GM20000 (cell line): Measurements from ENCODE around the gene NRCAM.

Source experiments
- DNase-seq: peaks from one replicate; pipeline ENCODE4 v3.0.0; 2012; ENCODE audit warnings: low spot score
- TF ChIP-seq, protein P1 (sequence below): IDR thresholded peaks from 2 replicates; pipeline ENCODE4 v1.5.1; 2012; ENCODE audit warnings: mild to moderate bottlenecking, control low read depth; ENCODE audit errors: extremely low read depth, missing control alignments

The NRCAM gene

DNA sequence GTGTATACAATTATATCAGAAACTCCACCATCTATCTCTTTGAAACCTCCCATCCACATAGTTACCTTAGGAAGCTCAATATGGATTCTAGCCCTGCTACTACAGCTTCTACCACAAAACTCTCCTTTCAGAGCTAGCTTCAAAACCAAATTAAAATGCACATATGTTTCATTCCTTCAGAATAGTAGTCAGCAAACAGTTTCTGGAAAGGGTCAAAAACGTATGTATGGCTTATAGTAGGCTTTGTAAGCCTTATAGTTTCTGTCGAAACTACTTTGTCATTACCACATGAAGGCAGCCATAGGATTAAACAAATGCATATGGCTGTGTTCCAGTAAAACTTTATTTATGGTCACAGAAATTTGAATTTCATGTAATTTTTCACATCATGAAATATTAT, 170.5 kb downstream of the NRCAM start:
- no peak for DNase-seq
- TF ChIP-seq, protein P1, sequence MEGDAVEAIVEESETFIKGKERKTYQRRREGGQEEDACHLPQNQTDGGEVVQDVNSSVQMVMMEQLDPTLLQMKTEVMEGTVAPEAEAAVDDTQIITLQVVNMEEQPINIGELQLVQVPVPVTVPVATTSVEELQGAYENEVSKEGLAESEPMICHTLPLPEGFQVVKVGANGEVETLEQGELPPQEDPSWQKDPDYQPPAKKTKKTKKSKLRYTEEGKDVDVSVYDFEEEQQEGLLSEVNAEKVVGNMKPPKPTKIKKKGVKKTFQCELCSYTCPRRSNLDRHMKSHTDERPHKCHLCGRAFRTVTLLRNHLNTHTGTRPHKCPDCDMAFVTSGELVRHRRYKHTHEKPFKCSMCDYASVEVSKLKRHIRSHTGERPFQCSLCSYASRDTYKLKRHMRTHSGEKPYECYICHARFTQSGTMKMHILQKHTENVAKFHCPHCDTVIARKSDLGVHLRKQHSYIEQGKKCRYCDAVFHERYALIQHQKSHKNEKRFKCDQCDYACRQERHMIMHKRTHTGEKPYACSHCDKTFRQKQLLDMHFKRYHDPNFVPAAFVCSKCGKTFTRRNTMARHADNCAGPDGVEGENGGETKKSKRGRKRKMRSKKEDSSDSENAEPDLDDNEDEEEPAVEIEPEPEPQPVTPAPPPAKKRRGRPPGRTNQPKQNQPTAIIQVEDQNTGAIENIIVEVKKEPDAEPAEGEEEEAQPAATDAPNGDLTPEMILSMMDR: no peak

DNA sequence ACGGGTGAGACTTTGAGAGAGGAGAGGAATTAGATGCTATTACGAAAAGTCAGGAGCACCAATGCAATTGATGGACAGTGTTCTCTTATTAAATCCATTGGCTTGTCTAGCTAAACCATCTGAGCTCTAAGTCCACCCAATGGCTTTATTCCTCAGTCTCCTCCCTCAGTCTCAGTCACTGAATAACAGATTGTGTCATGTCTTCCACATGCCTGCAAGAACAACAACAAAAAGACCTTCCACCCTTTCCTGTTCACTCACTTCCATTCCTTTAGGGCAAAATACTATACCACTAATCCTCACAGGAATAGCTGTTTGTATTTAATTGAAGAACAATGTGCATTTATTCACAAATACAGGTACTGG, 171.2 kb downstream of the NRCAM start:
- no peak for DNase-seq
- TF ChIP-seq, protein P1: no peak

DNA sequence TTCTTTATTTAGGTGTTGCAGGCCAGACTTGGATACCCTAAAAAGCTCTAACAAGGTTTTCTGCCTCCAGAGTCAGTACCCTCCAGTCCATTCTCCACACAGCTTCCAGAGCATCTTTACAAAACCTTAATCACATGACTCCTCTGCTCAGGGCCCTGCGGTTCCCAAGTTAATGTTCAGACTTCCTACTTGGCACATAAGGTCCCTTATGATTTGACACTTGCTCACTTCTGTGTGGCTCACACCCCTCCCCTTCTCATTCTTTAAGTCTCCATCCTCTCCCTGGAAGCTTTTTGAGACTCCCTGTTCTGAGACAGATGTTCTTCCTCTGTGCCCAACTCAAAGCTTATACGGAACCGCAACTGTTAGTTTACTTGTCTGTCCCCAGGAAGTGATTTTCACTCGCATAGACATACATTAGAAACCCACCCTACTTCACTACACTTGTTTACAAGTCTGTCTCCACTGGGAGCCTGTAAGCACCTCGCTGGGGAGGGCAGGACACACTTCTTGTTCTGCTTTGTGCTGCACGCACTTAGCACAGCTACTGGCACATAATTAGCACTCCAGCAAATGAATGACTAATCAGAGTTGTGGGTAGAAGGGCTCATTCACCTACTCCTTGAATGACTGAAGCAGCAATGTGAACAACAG, 171.8 kb downstream of the NRCAM start:
- DNase-seq: no peak
- TF ChIP-seq, protein P1: no peak

DNA sequence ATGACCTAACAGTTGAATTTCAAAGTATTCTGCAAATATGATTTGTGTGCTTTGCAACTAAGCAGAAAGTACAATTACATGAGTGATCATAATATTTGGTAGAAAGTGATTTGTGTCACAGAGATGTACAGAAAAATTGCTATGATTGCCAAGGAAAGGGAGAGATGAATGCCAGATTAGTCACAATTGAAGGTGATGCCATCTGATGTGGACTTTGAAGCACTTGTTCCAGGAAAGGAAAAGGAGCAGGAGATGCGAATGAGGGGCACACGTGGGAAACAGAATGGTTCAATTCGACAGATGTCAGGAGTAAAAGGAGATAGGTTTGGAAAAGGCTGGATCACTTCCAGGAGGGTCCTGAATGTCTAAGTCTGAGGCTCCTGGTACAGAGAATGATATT, 173.0 kb downstream of the NRCAM start:
- no peak for DNase-seq
- TF ChIP-seq, protein P1: no peak

DNA sequence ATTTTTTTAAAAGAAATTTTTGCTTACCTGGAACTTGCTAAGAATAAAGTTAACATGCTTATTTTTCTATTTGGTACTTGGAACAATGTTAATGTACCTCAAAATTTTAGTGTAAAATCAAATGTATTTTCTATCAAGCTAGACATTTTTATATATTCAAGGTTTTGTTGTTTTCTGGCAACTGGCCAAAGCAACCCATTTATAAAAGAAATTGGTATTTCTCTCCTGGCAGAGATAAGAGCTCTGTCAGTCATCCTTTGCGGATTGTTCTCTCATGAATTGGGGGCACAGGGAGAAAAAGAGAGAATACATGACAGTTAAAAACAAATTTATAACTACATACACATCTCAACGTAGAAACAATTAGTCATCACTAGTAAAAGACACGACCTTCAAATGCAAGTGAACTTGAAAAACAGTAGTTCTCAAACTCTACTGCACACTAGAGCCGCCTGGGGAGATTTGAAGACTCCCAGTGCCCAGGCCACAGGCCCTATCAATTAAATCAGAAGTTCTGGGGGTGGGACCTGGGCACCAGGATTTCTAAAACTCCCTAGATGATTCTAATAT, 173.7 kb downstream of the NRCAM start:
- no peak for DNase-seq

DNA sequence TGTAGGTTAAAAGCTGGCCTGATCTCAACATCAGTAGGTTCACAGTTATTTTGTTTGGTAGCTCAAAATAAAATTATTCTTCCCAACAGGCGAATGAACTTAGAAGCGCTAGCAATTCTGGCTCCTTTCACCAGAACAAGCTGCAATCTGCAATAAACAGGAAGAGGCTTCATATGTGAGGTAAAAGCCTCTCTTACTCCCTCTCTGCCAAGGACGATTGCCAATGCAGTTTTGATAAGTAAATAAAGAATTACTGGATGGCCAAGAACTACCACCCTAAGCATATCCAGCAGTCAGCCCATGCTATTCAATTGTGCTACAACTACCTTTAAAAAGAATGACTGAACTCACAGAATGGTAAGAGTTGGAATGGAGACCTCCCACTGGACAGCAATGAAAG, 176.1 kb downstream of the NRCAM start:
- DNase-seq: no peak
- TF ChIP-seq, protein P1: no peak

More for the DNA sequence above, 173.7 kb downstream of the NRCAM start:
- TF ChIP-seq, protein P1: no peak

DNA sequence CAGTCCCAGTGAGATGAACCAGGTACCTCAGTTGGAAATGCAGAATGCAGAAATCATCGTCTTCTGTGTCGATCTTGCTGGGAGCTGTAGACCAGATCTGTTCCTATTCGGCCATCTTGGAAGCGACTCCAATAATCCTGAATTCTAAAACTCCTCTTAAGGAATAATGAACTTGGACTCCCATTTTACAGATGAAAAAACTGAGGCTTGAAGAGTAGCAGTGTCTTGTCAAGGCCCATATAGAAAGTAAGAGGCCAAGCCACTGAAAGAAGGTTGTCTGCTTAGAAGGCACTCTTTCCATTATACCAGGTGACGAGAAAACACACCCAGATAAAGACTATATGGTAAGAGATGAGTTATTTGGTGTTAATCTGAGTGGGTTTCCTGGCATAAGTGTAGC, 177.5 kb downstream of the NRCAM start:
- DNase-seq: no peak

More for the DNA sequence above, 177.5 kb downstream of the NRCAM start:
- TF ChIP-seq, protein P1: no peak
